Measurements from ENCODE around the gene KCNH3.

- TF ChIP-seq CTCF (optimal IDR thresholded peaks at IDR 0.05 in 1 of 3, IDR thresholded peaks at IDR 0.05 in 1 of 3, conservative IDR thresholded peaks at IDR 0.05 in 1 of 3; ENCODE audit: extremely low read depth in 1 of 3, insufficient read depth in 2 of 3, low read length in 3 of 3) (no peak), EZH2 (IDR thresholded peaks at IDR 0.05; ENCODE audit: low read length) (no peak)
These were observed 19.7 kb downstream of the KCNH3 start for GRCh38 chr12:49558526-49558925.
